Mesenchymal stem cell (in vitro differentiated cells and primary cell): ENCODE measurements around the gene MINK1. TPM values are rescaled to one million over a fixed set of nuclear protein-coding genes. Genes with fewer than 3 reads are reported as not detected.

Experiments
- DNase-seq: peaks from one replicate; pipeline ENCODE4 v3.0.0-alpha.2; 2013
- H2AFZ ChIP-seq: one replicate; pipeline ENCODE4 v1.6.1; 2013; ENCODE audit warnings: low read depth, mild to moderate bottlenecking, control low read depth, inconsistent platforms, low read length, moderate library complexity
- H2AK5ac ChIP-seq: 2 replicates; pipeline ENCODE4 v1.6.1; 2013; ENCODE audit warnings: low read length, moderate library complexity, mild to moderate bottlenecking, inconsistent platforms; ENCODE audit not compliant: severe bottlenecking
- H2BK120ac ChIP-seq: one replicate; pipeline ENCODE4 v1.6.1; 2013; ENCODE audit warnings: low read depth, mild to moderate bottlenecking, inconsistent platforms, low read length, moderate library complexity
- H2BK12ac ChIP-seq, 2 experiments: one replicate each; pipeline ENCODE4 v1.6.1; 2013; ENCODE audit warnings: inconsistent platforms in 2 of 2, low read length in 2 of 2, mild to moderate bottlenecking in 2 of 2, moderate library complexity in 2 of 2, control low read depth in 1 of 2
- H2BK15ac ChIP-seq: one replicate; pipeline ENCODE4 v1.6.1; 2013; ENCODE audit warnings: mild to moderate bottlenecking, low read depth, inconsistent platforms; ENCODE audit not compliant: poor library complexity, severe bottlenecking
- H2BK5ac ChIP-seq: 2 replicates; pipeline ENCODE4 v1.6.1; 2013; ENCODE audit warnings: low read depth, mild to moderate bottlenecking, low read length, control low read depth, inconsistent platforms; ENCODE audit not compliant: poor library complexity, severe bottlenecking
- H3K14ac ChIP-seq, 2 experiments: one replicate each; pipeline ENCODE4 v1.6.1; 2013; ENCODE audit warnings: inconsistent platforms in 2 of 2, low read length in 2 of 2, control low read depth in 1 of 2, mild to moderate bottlenecking in 1 of 2, moderate library complexity in 1 of 2
- H3K18ac ChIP-seq, 2 experiments: one replicate each; pipeline ENCODE4 v1.6.1; 2013; ENCODE audit warnings: inconsistent platforms in 2 of 2, low read length in 2 of 2, control low read depth in 1 of 2, low read depth in 1 of 2, mild to moderate bottlenecking in 1 of 2
- H3K23ac ChIP-seq, 2 experiments: one replicate each; pipeline ENCODE4 v1.6.1; 2013; ENCODE audit warnings: inconsistent platforms in 2 of 2, low read length in 2 of 2, mild to moderate bottlenecking in 2 of 2, moderate library complexity in 2 of 2, control low read depth in 1 of 2
- H3K27ac ChIP-seq: 2 replicates; pipeline ENCODE4 v1.5.1; 2013; ENCODE audit warnings: mild to moderate bottlenecking, moderate library complexity, low read length, control low read depth, inconsistent platforms; ENCODE audit not compliant: poor library complexity, severe bottlenecking
- H3K27me3 ChIP-seq, 2 experiments: 2 replicates each; pipeline versions ENCODE4 v1.6.1 to v1.7.0; 2013; ENCODE audit warnings: low read length in 2 of 2, mild to moderate bottlenecking in 2 of 2, moderate library complexity in 2 of 2, control low read depth in 1 of 2, inconsistent platforms in 1 of 2; ENCODE audit not compliant: control insufficient read depth in 1 of 2, insufficient read depth in 1 of 2
- H3K36me3 ChIP-seq, 2 experiments: 2 replicates each; pipeline versions ENCODE4 v1.6.1 to v1.7.0; 2013; ENCODE audit warnings: low read length in 2 of 2, control low read depth in 1 of 2, inconsistent platforms in 1 of 2, low read depth in 1 of 2, mild to moderate bottlenecking in 1 of 2; ENCODE audit not compliant: insufficient read depth in 2 of 2, control insufficient read depth in 1 of 2
- H3K4ac ChIP-seq, 2 experiments: one replicate each; pipeline ENCODE4 v1.6.1; 2013; ENCODE audit warnings: inconsistent platforms in 2 of 2, low read length in 2 of 2, mild to moderate bottlenecking in 2 of 2, moderate library complexity in 2 of 2, control low read depth in 1 of 2, low read depth in 1 of 2
- H3K4me1 ChIP-seq: 2 replicates; pipeline ENCODE4 v1.6.1; 2013; ENCODE audit warnings: low read depth, low read length, control low read depth; ENCODE audit not compliant: control insufficient read depth, insufficient read depth
- H3K4me2 ChIP-seq: 2 replicates; pipeline ENCODE4 v1.6.1; 2013; ENCODE audit warnings: low read length, mild to moderate bottlenecking, inconsistent platforms; ENCODE audit not compliant: poor library complexity, severe bottlenecking
- H3K4me3 ChIP-seq, 2 experiments: 2 replicates each; pipeline versions ENCODE4 v1.5.1 to v1.7.0; 2013; ENCODE audit warnings: low read length in 2 of 2, mild to moderate bottlenecking in 2 of 2, control low read depth in 1 of 2, low read depth in 1 of 2; ENCODE audit not compliant: insufficient read depth in 1 of 2
- H3K79me1 ChIP-seq: replicated peaks from 2 replicates; pipeline ENCODE4 v1.6.1; 2013; ENCODE audit warnings: mild to moderate bottlenecking, control low read depth, low read length, inconsistent platforms; ENCODE audit not compliant: poor library complexity, severe bottlenecking
- H3K9ac ChIP-seq: 2 replicates; pipeline ENCODE4 v1.7.0; 2013; ENCODE audit warnings: mild to moderate bottlenecking, low read length, moderate library complexity
- H3K9me3 ChIP-seq: 2 replicates; pipeline ENCODE4 v1.7.0; 2013; ENCODE audit warnings: mild to moderate bottlenecking, low read length; ENCODE audit not compliant: control insufficient read depth
- H4K8ac ChIP-seq: one replicate; pipeline ENCODE4 v1.6.1; 2013; ENCODE audit warnings: inconsistent platforms, mild to moderate bottlenecking, low read length, moderate library complexity
- H4K91ac ChIP-seq: one replicate; pipeline ENCODE4 v1.6.1; 2013; ENCODE audit warnings: mild to moderate bottlenecking, low read length, inconsistent platforms
- WGBS: methylation state at CpG from one replicate; pipeline ENCODE4 v1.1.7; 2013; ENCODE audit warnings: mixed read lengths; 5-methylcytosine and 5-hydroxymethylcytosine counted together
- polyA plus RNA-seq, 2 experiments: library from polyadenylated mRNA; stranded (reverse); fragments of 200-250 nt; gene quantifications; one replicate each; pipeline ENCODE4 v1.2.3, GENCODE V29; 2013

MINK1 gene
- 41.2 TPM for polyA plus RNA-seq (2013, experiment 1 of 2)
- 38.5 TPM for polyA plus RNA-seq (2013, experiment 2 of 2)

- H2BK15ac ChIP-seq: peak within 1 kb of the TSS; percentile 77
- H3K18ac ChIP-seq: peak within 1 kb of the TSS; percentile 90 to 99
- peak within 1 kb of the TSS; percentile 89 for H2AFZ ChIP-seq
- peak within 1 kb of the TSS; percentile 69 to 98 for H2BK12ac ChIP-seq
- peak within 1 kb of the TSS; percentile 98 for H3K4me2 ChIP-seq
- H3K9ac ChIP-seq: peak within 1 kb of the TSS; percentile 81
- DNase-seq: peak; percentile 92
- no peaks in the 10 kb centered on the region for H3K27me3 ChIP-seq
- H3K4me3 ChIP-seq: peak within 1 kb of the TSS; percentile 95 to 100
- no peak within 1 kb of the TSS for H2AK5ac ChIP-seq
- WGBS: under 1% methylated on average over 67 of the region's 91 CpGs
- H3K79me1 ChIP-seq: peaks cover 4% of the 10 kb centered on the region
- H3K9me3 ChIP-seq: no peaks in the 10 kb centered on the region
- peak within 1 kb of the TSS; percentile 81 for H2BK120ac ChIP-seq
- peak within 1 kb of the TSS; percentile 75 for H3K27ac ChIP-seq
- peaks cover 12% of the 10 kb centered on the region for H3K4me1 ChIP-seq
- peak within 1 kb of the TSS; percentile 96 for H4K8ac ChIP-seq
- H4K91ac ChIP-seq: peak within 1 kb of the TSS; percentile 94
- peak within 1 kb of the TSS; percentile 85 for H2BK5ac ChIP-seq
- peak within 1 kb of the TSS in 1 of 2 experiments; percentile 99 for H3K23ac ChIP-seq
- peak within 1 kb of the TSS; percentile 91 to 96 for H3K4ac ChIP-seq
- H3K36me3 ChIP-seq: peaks cover 0 to 4% of the 10 kb centered on the region in 2 experiments
- H3K14ac ChIP-seq: peak within 1 kb of the TSS in 1 of 2 experiments; percentile 100
Measured at GRCh38 chr17:4833178-4833940, at the start of gene MINK1. MINK1 (plus strand) TSS chr17:4833340; CDS start chr17:4833584, 244 bp downstream.

GRCh38 chr17:4785311-4786105 lies 47.6 kb upstream of the MINK1 start:
- Histone ChIP-seq H3K36me3 (no peaks in the 10 kb centered on the region), H3K4me1 (peaks cover 15% of the 10 kb centered on the region), H3K4me2 (no peak overlapping the region), H2AFZ (no peak overlapping the region), H4K8ac (no peak overlapping the region), H3K4ac (no peak overlapping the region), H3K4me3 (peak overlapping the region in 1 of 2 experiments; percentile 69), H2BK12ac (no peak overlapping the region), H2AK5ac (no peak overlapping the region), H3K79me1 (peaks cover 7% of the 10 kb centered on the region), H2BK5ac (no peak overlapping the region), H3K23ac (no peak overlapping the region), H3K27me3 (peaks cover 8 to 39% of the 10 kb centered on the region in 2 experiments), H3K9me3 (no peaks in the 10 kb centered on the region), H2BK15ac (no peak overlapping the region), H4K91ac (no peak overlapping the region), H3K14ac (no peak overlapping the region), H2BK120ac (no peak overlapping the region), H3K18ac (no peak overlapping the region), H3K27ac (no peak overlapping the region), H3K9ac (peak overlapping the region; percentile 46)
- WGBS: 93% methylated on average over 61 of the region's 61 CpGs
- no peak for DNase-seq

- Histone ChIP-seq H3K27me3 (peaks cover 8 to 34% of the 10 kb centered on the region in 2 experiments), H3K4me1 (peaks cover 15% of the 10 kb centered on the region), H2BK5ac (no peak within 1 kb of the TSS), H3K4ac (no peak within 1 kb of the TSS), H2AFZ (no peak within 1 kb of the TSS), H3K9ac (peak within 1 kb of the TSS; percentile 46), H2AK5ac (no peak within 1 kb of the TSS), H3K18ac (no peak within 1 kb of the TSS), H3K23ac (peak within 1 kb of the TSS in 1 of 2 experiments; percentile 9), H2BK12ac (no peak within 1 kb of the TSS), H4K91ac (no peak within 1 kb of the TSS), H4K8ac (no peak within 1 kb of the TSS), H3K27ac (no peak within 1 kb of the TSS), H3K79me1 (peaks cover 7% of the 10 kb centered on the region), H3K36me3 (no peaks in the 10 kb centered on the region), H3K4me3 (peak within 1 kb of the TSS in 1 of 2 experiments; percentile 69), H3K4me2 (no peak within 1 kb of the TSS), H3K14ac (no peak within 1 kb of the TSS), H3K9me3 (no peaks in the 10 kb centered on the region), H2BK120ac (no peak within 1 kb of the TSS), H2BK15ac (no peak within 1 kb of the TSS)
- no peak for DNase-seq
- whole genome bisulfite sequencing: 91% methylated on average over 20 of the region's 24 CpGs
Measured at GRCh38 chr17:4786106-4786511, 47.0 kb upstream of the MINK1 start, which contains the start of gene VMO1. VMO1 (minus strand) TSS chr17:4786364; CDS start chr17:4786352, 12 bp downstream.

- H3K27ac ChIP-seq: no peak overlapping the region
- H2AFZ ChIP-seq: no peak overlapping the region
- peak overlapping the region in 1 of 2 experiments; percentile 69 for H3K4me3 ChIP-seq
- no peaks in the 10 kb centered on the region for H3K9me3 ChIP-seq
- peak overlapping the region; percentile 46 for H3K9ac ChIP-seq
- H3K27me3 ChIP-seq: peaks cover 8 to 34% of the 10 kb centered on the region in 2 experiments
- H3K4me2 ChIP-seq: no peak overlapping the region
- H3K18ac ChIP-seq: no peak overlapping the region
- peaks cover 15% of the 10 kb centered on the region for H3K4me1 ChIP-seq
- H2BK12ac ChIP-seq: no peak overlapping the region
- peaks cover 7% of the 10 kb centered on the region for H3K79me1 ChIP-seq
- no peak overlapping the region for H3K4ac ChIP-seq
- H2BK5ac ChIP-seq: no peak overlapping the region
- H2BK120ac ChIP-seq: no peak overlapping the region
- no peak overlapping the region for H4K8ac ChIP-seq
- H3K23ac ChIP-seq: peak overlapping the region in 1 of 2 experiments; percentile 9
- no peak overlapping the region for H4K91ac ChIP-seq
- no peaks in the 10 kb centered on the region for H3K36me3 ChIP-seq
- no peak overlapping the region for H2AK5ac ChIP-seq
- no peak overlapping the region for H2BK15ac ChIP-seq
- WGBS: 86% methylated on average over 5 of the region's 6 CpGs
- DNase-seq: no peak
- no peak overlapping the region for H3K14ac ChIP-seq
Measured at GRCh38 chr17:4786516-4786915, 46.6 kb upstream of the MINK1 start.
